ENCODE measurements around the gene ZBTB20.
A peak's percentile ranks its signal among the peaks of the same experiment; 100 is the strongest.

Gene ZBTB20

GRCh38 chr3:114444216-114444615 lies 702.9 kb downstream of the ZBTB20 start:
- no peak for DNase-seq (ENCODE audit: low read depth)

- no peak for DNase-seq (ENCODE audit: low read depth)
Observed at GRCh38 chr3:114442246-114442645, 704.8 kb downstream of the ZBTB20 start.

GRCh38 chr3:114441386-114441785 lies 705.7 kb downstream of the ZBTB20 start:
- DNase-seq (ENCODE audit: low read depth): no peak

DNA sequence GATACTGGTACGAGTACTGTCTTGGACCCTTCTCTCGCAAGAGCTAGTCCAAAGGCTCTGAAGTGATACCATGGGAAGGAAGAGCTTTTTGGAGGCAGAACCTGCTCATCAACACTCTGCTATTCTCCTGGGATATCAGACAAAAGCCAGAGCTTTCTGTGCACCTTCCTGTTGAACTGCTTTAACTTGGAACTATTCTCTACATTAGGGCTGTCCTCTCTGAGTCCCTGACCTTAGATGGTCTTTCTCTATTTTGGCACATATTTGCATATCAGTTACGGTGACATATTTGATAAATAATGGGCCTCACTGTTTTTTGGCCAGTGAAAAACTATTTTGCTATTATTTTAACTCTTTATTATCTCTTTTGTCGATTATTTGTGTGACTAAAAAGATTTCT lies 706.4 kb downstream of the ZBTB20 start:
- DNase-seq (ENCODE audit: low read depth): no peak

GRCh38 chr3:114439284-114439683 lies 707.8 kb downstream of the ZBTB20 start:
- DNase-seq (ENCODE audit: low read depth): no peak

DNA sequence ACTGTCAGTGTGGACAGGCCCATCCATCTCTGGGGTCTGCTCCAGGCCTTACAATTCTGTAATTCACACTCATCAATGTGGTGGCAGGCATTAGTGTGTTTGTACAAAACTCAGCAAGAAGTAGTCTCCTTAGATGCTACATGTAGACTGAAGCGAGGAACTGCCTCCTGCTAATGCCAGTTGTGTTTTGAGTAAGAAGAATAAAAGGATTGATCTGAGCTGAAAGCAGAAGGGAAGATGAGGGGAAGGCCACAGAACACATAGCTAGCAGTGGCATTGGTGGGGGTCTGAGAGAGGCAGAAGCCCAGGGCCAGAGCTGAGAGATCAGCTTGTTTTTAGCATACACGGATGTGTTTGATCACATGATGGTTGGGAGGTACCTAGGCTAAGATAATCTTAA lies 709.2 kb downstream of the ZBTB20 start:
- DNase-seq (ENCODE audit: low read depth): no peak

GRCh38 chr3:114436182-114436581 lies 710.9 kb downstream of the ZBTB20 start:
- DNase-seq (ENCODE audit: low read depth): no peak

- no peak for DNase-seq (ENCODE audit: low read depth)
Observed at GRCh38 chr3:114435386-114436115, 711.5 kb downstream of the ZBTB20 start.

- DNase-seq (ENCODE audit: low read depth): no peak
Observed at GRCh38 chr3:114432310-114432709, 714.8 kb downstream of the ZBTB20 start.

GRCh38 chr3:114428044-114428595 lies 719.0 kb downstream of the ZBTB20 start:
- DNase-seq (ENCODE audit: low read depth): no peak

DNA sequence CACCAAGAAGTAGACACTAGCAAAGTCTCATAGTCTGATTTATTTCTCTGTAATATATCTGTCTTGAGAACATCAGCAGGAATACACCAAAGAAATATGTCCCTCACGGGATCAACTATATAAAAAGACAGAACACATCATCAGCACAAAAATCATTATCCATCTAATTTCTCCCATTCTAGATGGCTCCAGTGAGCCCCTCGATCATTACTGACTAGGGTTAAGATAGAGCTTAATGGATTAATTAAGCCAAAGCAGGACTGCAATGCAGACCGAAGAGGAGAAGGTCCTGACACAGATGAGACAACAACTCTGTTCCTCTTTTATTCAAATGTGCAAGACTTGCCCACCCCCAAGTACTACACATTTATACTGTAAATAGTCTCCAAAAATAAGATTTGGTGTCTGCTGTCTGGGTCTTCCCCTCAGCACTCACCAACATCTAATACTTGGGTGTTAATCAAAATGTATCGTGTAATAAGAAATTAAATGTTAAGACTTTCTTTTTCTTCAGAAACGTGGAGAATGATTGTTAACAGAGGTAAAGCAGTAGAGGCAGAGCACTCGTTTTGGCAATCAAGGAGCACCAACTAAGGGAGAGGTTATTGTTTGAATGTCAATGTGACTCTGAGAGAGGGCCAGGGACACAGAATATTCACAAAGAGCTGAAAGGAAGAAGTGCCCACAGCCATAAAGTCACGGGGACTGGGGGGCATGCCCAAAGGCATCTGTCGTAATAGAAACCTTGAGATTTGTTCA lies 719.6 kb downstream of the ZBTB20 start:
- no peak for DNase-seq (ENCODE audit: low read depth)

- no peak for DNase-seq (ENCODE audit: low read depth)
Observed at GRCh38 chr3:114424337-114424736, 722.8 kb downstream of the ZBTB20 start.

DNA sequence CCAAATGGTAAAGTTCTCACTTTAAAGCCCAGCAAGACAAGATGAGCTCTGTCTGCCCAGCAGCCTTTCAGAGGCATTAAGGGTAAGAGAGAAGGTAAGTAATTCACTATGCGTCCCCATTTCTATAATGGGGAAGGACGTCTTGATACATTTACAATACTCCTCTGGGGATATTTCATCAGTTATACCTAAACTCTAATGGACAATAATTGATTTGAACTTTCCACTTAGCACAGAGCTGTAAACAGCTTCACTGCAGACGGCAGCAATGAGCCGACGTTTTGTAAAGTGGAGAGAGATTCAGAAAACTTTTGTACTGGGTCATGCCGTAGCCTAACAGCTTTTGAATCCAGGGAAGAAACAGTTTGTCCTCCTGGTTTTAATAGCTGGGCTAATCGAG lies 725.9 kb downstream of the ZBTB20 start:
- no peak for DNase-seq (ENCODE audit: low read depth)

- DNase-seq (ENCODE audit: low read depth): no peak
Observed at GRCh38 chr3:114420072-114420471, 727.0 kb downstream of the ZBTB20 start.

DNA sequence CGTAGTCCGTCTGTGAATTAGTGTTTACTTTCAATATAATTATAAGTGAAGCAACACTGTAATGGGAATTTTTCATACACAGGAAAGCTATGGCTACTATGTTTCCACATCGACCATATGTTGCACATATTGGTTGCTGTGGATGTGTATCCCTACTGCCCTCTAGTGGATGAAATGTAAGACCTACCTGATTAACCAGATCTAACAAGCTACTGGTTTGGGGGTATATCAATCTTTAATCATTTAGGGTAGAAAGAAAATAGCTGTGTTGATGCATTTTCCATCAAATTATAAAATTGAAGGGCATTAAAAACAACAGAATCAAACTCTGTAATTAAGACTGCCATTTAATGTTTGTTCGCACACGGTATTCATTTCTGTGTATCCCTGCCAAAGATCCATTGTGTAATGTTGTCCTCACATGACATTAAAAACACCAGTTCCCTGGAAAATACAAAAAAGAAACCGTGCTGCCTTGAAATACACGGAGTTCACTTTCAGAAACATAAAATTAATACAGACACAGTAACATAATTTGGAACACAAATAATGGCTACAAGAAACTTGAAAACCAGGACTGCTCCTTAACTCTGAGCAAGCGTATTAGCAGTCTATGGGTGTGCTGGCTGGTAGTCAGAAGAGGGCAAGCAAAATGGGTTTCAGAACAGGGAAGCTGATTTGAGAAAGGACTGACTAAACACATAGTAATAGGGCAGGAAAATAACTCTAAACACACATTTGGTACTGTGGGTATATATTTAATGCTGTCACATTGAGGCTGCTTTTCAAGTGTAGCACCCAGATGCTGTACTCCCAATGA lies 728.2 kb downstream of the ZBTB20 start:
- DNase-seq (ENCODE audit: low read depth): peak; percentile 90

DNA sequence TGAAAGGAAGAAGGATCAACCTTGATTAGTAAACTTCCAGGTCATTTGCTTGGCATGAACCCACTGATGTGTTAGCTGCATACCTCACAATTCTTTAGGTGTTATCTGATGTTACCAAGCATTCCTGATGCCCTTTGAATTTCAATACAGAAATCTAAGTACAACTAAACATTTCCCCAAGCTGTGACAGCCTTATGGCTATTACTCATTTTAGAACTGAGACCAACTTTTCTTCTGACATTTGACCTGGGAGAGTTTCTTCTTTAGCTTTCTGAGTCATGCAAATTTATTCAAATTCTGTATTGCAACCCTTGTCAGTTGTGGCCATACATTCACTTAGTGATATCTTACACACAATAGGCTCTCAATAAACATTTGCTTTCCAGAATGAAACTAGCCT lies 729.0 kb downstream of the ZBTB20 start:
- no peak for DNase-seq (ENCODE audit: low read depth)

DNA sequence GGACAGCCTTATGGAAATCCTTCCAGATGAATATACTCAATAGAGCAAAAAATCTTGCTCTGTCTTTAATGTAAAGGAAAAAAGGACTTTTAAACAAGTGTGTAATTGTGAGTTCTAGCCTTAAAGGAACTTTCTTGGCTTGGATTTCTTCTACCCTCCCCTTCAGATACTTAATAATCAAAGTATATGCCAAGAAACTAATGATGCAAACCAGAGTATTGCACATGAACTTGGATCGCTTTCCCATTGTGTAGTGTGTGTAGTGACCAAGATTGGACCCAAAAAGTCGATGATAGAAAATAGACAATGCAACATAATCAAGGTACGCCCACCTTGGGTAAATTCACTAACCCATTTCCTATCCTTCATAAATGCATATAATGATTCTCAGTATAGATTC lies 729.4 kb downstream of the ZBTB20 start:
- DNase-seq (ENCODE audit: low read depth): no peak

DNA sequence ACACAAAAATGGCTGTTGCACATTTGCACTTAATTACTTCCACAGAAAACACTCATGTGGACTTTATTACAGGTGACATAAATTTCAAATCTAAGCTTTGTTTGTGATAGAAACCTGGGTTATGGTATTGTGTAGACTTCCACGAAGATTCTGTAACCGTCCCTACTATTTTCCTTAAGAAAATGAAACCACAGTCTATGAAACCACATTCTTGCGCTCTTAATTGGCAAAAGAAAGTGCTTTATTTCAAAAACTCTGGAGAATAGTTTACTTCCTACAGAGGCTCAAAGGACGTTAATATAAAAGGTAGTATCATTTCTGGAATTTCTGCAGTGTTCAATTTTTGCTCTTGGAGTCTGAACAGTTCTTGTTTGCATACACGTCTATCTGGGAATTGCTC lies 729.8 kb downstream of the ZBTB20 start:
- no peak for DNase-seq (ENCODE audit: low read depth)

DNA sequence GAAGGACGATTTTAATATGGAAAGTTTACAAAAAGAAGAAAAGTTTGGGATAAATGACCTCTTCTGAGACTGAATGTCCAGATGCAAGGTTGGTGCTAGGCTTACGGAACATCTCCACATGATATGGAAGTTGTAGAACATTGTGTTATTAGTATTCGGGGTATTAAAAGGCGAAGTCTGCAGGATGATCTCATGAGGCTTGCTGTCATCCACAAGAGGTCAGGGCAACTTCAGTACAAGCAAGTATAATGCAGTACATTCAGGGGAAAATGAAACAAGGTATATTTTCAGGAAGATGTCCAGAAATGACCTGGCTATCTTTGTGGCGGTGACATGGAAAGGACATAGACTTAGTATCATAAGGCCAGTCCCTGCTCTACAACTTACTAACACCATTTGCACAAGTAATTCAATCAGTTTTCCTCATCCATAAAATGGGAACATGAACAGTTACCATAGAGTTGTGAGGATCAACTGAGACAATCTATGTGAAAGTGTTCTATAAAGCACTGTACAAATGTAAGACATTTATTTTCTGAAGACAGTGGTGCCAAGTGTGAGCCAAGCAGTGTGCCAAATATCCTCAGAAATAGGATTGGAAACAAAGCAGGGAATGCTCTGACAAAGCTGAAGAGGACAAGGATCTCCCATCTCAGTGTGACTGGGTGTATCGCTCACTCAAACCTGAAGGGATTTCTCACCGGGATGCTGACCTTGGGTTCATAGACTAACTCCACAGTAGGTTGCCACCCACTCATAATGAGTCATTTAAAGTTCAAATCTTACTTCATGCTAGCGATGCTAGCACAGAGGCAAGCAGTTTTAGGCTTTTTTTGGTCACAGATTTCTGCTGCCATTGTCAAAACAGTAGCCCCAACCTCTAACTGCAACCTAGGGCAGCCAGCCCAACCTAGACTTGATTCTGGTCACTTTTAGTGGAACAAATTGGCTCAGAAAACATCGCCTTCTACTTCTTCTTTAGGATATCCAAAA lies 735.0 kb downstream of the ZBTB20 start:
- no peak for DNase-seq (ENCODE audit: low read depth)

- DNase-seq (ENCODE audit: low read depth): no peak
Observed at GRCh38 chr3:114411190-114411668, 735.9 kb downstream of the ZBTB20 start.

Data from fibroblast of the conjunctiva (primary cell).